GM18517 (cell line): ENCODE measurements around the gene ADGRV1.

Experiments
- ATAC-seq: cut with Tn5 transposase; IDR thresholded peaks from one replicate; pipeline ENCODE4 v1.9.1; 2021; ENCODE audit warnings: mild to moderate bottlenecking, moderate library complexity; ENCODE audit not compliant: unreplicated experiment

ADGRV1 gene

GRCh38 chr5:91178461-91178860 lies 619.9 kb downstream of the ADGRV1 start:
- ATAC-seq, result no peak

GRCh38 chr5:91179018-91179417 lies 620.4 kb downstream of the ADGRV1 start:
- no peak for ATAC-seq

- no peak for ATAC-seq
Observed at GRCh38 chr5:91180506-91180905, 621.9 kb downstream of the ADGRV1 start.

DNA sequence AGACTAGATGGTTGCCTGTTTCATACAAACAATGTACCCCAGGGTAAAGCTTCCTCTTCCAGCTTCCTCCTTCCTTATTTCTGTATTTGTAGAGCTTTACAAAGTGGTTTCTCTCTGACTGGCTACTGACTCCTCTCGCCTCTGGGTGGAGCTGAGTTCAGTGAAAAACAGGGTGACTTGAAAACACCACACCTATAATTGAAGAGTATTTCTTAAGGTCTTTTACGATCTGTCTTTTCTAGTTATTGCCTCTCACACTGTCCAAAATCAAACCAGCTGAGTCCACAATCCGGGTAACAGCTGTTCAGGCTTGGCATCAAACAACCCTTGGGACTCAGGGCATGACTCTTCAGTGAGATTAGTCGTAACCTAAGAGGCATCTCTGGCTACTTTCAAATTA lies 624.2 kb downstream of the ADGRV1 start:
- peak; percentile 54 for ATAC-seq

- ATAC-seq, result no peak
Observed at GRCh38 chr5:91183743-91184142, 625.1 kb downstream of the ADGRV1 start.

DNA sequence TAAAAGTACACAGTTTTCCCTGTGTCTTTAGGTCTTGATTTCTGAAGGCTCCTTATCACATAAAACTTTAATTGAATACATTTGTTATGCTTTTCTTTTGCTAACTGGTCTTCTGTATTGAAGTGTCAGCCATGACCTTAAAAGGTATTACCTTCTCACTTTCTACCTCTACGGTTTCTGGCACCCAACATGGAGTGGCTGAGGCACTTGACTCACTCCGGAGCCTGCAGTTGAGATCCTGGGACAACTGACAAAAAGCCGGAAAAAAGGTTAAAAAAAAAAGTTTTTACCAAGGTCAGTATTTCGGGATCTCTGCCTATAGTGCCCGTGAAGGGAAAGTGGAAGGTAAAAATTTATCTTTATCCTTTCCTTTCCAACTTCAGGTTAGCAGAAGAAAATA lies 627.5 kb downstream of the ADGRV1 start:
- ATAC-seq, result no peak

DNA sequence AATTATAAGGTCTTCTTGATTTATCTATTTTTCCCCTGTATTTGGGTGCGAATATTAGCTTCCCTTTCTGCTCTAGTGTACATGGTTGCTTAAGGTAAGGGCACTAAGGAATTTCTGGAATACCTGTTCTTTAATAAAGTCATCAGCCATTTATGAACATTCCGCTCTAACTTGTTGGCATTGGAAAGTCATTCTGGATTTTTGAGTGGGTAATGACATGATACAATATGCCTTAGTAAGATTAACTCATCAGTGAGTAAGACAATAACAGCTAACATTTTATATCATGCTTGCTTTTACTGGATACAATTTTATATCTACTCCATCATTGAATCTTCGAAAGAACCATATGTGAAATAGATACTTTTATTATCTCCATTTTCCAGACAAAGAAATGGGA lies 628.4 kb downstream of the ADGRV1 start:
- no peak for ATAC-seq

GRCh38 chr5:91188755-91189154 lies 630.2 kb downstream of the ADGRV1 start:
- ATAC-seq, result no peak

DNA sequence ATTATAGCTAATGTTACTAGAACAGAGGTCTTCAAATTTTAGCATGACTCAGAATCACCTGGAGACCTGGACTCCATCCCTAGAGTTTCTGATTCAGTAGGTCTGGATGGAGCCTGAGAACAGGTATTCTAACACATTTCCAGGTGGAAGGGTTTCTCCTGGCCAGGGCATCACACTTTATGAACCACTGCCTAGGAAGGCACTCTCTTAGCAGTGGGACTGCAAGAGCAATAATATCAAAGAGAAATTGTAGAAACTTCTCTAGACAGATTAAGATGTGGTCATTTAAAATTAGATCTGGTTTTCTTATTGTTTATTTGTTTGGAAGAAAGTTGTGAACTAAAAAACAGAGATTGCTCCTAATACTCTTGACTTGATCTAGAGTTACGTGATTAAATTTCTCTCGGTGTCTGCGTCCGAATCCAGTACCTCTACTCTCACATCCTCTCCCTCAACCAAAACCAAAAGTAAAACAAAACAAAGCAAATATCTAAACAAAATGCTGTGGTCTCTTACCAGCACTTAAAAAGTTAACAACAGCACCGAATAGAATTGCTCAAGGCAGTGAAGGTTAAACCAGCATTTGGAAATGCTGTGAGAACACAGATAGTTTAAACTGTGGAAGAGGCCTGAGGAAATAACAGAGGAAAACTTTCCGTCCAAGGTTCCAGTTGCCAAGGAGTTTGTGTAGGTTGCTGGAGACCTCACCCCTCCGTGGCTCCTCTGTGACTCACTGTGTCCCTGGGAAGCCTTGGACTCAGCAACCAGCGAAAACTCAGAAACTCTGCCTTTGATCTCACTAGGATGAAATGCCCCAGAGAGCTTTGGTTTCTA lies 631.1 kb downstream of the ADGRV1 start:
- ATAC-seq, result no peak

- ATAC-seq, result no peak
Observed at GRCh38 chr5:91190314-91190690, 631.7 kb downstream of the ADGRV1 start.

DNA sequence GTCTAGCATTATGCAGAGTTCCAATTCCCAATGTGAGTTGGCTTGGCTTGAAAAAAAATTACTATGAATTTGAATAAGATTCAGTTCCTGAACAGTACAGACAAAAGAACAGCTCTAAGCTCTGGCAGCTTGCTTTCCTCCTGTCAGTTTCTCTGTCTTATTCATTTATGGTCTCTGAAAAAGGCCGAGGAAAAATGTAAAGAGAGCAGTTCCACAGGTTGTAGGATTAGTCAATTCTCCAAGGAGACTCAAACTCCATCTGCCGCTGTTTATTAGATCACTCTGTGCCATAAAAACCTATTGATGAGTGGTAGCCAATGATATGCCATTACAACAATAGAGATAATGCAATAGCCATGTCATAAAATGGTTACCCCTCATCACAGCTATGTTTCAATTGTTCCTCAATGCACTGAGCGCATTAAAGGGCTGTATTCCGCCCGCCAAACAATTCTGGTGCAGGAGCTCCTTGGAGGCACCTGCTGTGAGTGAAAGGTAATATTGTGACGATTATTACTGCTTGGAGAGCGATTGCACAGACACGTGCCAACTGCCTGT lies 636.3 kb downstream of the ADGRV1 start:
- no peak for ATAC-seq

GRCh38 chr5:91200692-91201091 lies 642.1 kb downstream of the ADGRV1 start:
- no peak for ATAC-seq

GRCh38 chr5:91206103-91206502 lies 647.5 kb downstream of the ADGRV1 start:
- ATAC-seq, result no peak

DNA sequence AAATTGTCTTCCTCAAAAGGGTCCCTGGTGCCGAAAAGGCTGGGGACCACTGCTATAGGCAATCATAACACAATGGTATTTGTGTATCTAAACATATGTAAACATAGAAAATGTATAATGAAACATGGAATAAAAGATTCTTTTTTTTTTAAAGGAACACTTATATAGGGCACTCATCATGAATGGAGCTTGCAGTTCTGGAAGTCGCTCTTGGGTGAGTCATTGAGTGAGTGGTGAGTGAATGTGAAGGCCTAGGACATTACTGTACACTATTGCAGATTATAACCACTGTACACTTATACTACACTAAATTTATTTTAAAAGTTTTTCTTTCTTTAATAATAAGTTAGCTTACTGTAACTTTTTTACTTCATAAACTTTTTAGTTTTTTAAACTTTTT lies 648.1 kb downstream of the ADGRV1 start:
- ATAC-seq, result no peak

DNA sequence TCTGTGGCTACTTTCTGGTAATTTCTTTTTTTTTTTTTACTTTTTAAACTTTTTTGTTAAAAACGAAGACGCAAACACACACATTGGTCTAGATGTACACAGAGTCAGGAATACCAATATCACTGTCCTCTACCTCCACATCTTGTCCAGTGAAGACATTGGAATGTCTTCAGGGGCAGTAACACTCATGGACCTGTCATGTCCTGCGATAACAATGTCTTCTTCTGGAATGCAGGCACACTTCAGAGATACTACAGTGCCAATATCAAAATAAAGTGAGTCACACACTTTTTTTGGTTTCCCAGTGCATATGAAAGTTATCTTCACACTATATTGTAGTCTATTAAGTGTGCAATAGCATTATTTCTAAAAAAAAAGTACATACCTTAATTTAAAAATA lies 648.7 kb downstream of the ADGRV1 start:
- no peak for ATAC-seq

- no peak for ATAC-seq
Observed at GRCh38 chr5:91211997-91212713, 653.6 kb downstream of the ADGRV1 start.

- no peak for ATAC-seq
Observed at GRCh38 chr5:91212714-91213092, 654.1 kb downstream of the ADGRV1 start.
